ENCODE results near the gene TIPARP.
"Not testable (repeated sequence)": the region's sequence is repeated elsewhere in the genome, so short reads cannot be mapped to it uniquely, and the experiment has no call there.

The TIPARP gene

GRCh38 chr3:156710429-156710828, 36.0 kb downstream of the TIPARP start:
- DNase-seq (ENCODE audit: low read depth), result no peak

GRCh38 chr3:156711113-156711512, 36.7 kb downstream of the TIPARP start:
- no peak for DNase-seq (ENCODE audit: low read depth)

- DNase-seq (ENCODE audit: low read depth), result not testable (repeated sequence)
These were observed 37.6 kb downstream of the TIPARP start for GRCh38 chr3:156711944-156712343.

- no peak for DNase-seq (ENCODE audit: low read depth)
These were observed 41.9 kb downstream of the TIPARP start for GRCh38 chr3:156716105-156716862.

GRCh38 chr3:156718622-156719306, 44.4 kb downstream of the TIPARP start:
- DNase-seq (ENCODE audit: low read depth), result no peak

GRCh38 chr3:156720826-156721225, 46.4 kb downstream of the TIPARP start:
- no peak for DNase-seq (ENCODE audit: low read depth)

- DNase-seq (ENCODE audit: low read depth), result no peak
These were observed 47.6 kb downstream of the TIPARP start for GRCh38 chr3:156721687-156722618.

- DNase-seq (ENCODE audit: low read depth), result no peak
These were observed 48.8 kb downstream of the TIPARP start for GRCh38 chr3:156723182-156723619.

GRCh38 chr3:156725682-156726081, 51.3 kb downstream of the TIPARP start:
- no peak for DNase-seq (ENCODE audit: low read depth)

GRCh38 chr3:156726456-156726855, 52.1 kb downstream of the TIPARP start:
- DNase-seq (ENCODE audit: low read depth), result no peak

- DNase-seq (ENCODE audit: low read depth), result no peak
These were observed 53.3 kb downstream of the TIPARP start for GRCh38 chr3:156727519-156728205.

- no peak for DNase-seq (ENCODE audit: low read depth)
These were observed 54.0 kb downstream of the TIPARP start for GRCh38 chr3:156728267-156728985.

GRCh38 chr3:156729460-156730179, 55.2 kb downstream of the TIPARP start:
- DNase-seq (ENCODE audit: low read depth), result no peak

GRCh38 chr3:156731813-156732212, 57.4 kb downstream of the TIPARP start:
- DNase-seq (ENCODE audit: low read depth), result no peak

- DNase-seq (ENCODE audit: low read depth), result no peak
These were observed 57.9 kb downstream of the TIPARP start for GRCh38 chr3:156732261-156732660.

GRCh38 chr3:156732715-156733421, 58.5 kb downstream of the TIPARP start:
- DNase-seq (ENCODE audit: low read depth), result no peak

GRCh38 chr3:156734661-156735060, 60.3 kb downstream of the TIPARP start:
- DNase-seq (ENCODE audit: low read depth), result not testable (repeated sequence)

- no peak for DNase-seq (ENCODE audit: low read depth)
These were observed 61.1 kb downstream of the TIPARP start for GRCh38 chr3:156735471-156735870.

- not testable (repeated sequence) for DNase-seq (ENCODE audit: low read depth)
These were observed 62.7 kb downstream of the TIPARP start for GRCh38 chr3:156737049-156737448.

GRCh38 chr3:156738251-156738650, 63.9 kb downstream of the TIPARP start:
- no peak for DNase-seq (ENCODE audit: low read depth)

Data from stimulated activated CD8-positive, alpha-beta memory T cell treated with anti-CD3 and anti-CD28 coated beads, Interleukin-12 subunit alpha, Interleukin-12 subunit beta, amount 100 ng/mL, for 1 hour (primary cell).